ENCODE data around the gene SLC10A3. TPM values are rescaled to one million over a fixed set of nuclear protein-coding genes. Genes with fewer than 3 reads are reported as not detected.

SLC10A3 gene
- total and polyA plus RNA-seq, 2 of the 8 experiments (the other 6 are each of a cell fraction or from before 2014, with no cell fraction given) = 6.8 to 9.5 TPM

DNA sequence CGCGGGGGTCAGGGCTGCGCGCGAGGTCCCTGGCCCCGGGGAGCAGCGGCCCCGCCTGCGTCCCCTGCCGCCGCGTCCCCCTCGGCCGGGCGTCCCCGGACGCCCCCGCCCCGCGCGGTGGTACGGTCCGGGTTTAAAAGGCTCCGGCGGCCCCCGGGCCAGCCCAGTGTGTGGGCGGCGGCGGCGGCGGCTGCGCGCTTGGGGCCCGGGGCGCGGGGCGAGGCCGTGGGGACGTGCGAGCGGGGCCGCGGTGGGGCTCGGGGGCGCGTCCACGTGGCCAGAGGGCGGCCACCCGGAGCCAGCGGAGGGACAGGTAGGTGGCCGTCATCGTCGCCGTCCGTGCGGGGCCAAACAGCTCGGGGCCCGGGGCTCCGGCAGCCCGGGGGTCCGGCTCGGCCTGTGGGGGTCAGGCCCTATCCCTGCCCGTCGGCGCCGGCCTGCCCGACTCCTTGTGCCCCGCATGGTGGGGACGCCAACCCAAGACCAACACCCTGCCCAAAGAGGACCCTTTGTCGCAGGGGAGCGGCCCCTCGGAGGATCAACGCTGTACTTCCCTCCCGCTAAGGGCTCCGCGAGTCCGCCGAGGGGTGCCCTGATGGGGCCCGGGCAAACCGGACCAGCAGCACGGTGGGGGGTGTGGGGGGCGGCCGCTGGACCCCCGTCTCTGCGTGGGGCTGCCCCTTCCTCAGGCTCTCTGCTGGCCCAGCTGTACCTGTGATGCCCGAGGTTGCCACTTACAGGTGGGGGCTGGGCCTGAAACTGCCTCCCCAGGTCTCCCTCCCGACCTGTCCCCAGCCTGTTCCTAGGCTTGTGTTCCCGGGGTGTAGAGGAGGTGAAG lies 32.1 kb downstream of the SLC10A3 start, which contains the start of gene PLXNA3:
TSS of gene PLXNA3 (plus strand) at position 166 of the 838 bp plus-strand sequence. CDS start 1,903 bp downstream, outside the sequence.
- H4K20me1 ChIP-seq (replicated peaks in 1 of 2; ENCODE audit: control insufficient read depth in 1 of 2, insufficient read depth in 2 of 2, low read length in 2 of 2) = no peaks in the 10 kb centered on the region
- no peak within 1 kb of the TSS for H3K14ac ChIP-seq (ENCODE audit: insufficient read length)
- FAIRE-seq (no peak), DNase-seq (ENCODE audit: low read depth in 1 of 2, low spot score in 2 of 2) (peak in 1 of 2 experiments; percentile 62)
- no peaks in the 10 kb centered on the region for H3K9me3 ChIP-seq (ENCODE audit: insufficient read depth in 2 of 2, low read depth in 1 of 2, low read length in 1 of 2)
- no peak within 1 kb of the TSS for H3K27ac ChIP-seq (ENCODE audit: low read depth, low read length)
- H3K27me3 ChIP-seq (replicated peaks in 1 of 4; ENCODE audit: control insufficient read depth in 3 of 4, extremely low read depth in 1 of 4, insufficient read depth in 3 of 4, low read length in 3 of 4) = peaks cover 0 to 3% (median 0%) of the 10 kb centered on the region in 4 experiments; a peak in 1 of 7 replicates
- no peak within 1 kb of the TSS; the same call in 1 of the 2 replicates for H3K18ac ChIP-seq (ENCODE audit: extremely low read depth, low read length)
- H3K4me1 ChIP-seq (replicated peaks in 1 of 4; ENCODE audit: control insufficient read depth in 3 of 4, insufficient read depth in 4 of 4, low read length in 3 of 4) = peaks cover 0 to 2% (median 0%) of the 10 kb centered on the region in 4 experiments; a peak in 2 of 7 replicates
- H3K79me1 ChIP-seq (ENCODE audit: low read depth, low read length) = no peaks in the 10 kb centered on the region
- H4K91ac ChIP-seq (replicated peaks; ENCODE audit: insufficient read length, low read length) = no peak within 1 kb of the TSS
- no peaks in the 10 kb centered on the region for H3K79me2 ChIP-seq (ENCODE audit: control insufficient read depth in 1 of 2, insufficient read depth in 2 of 2, low read length in 2 of 2)
- H4K8ac ChIP-seq (ENCODE audit: extremely low read depth, insufficient read depth, low read length) = peak within 1 kb of the TSS; percentile 79; the same call in 1 of the 2 replicates
- H3K4me3 ChIP-seq (ENCODE audit: extremely low read depth in 1 of 4, insufficient read depth in 2 of 4, low read depth in 3 of 4, low read length in 4 of 4) = peak within 1 kb of the TSS; percentile 47 to 71 (median 58)
- CTCF ChIA-PET (ENCODE audit: partially characterized antibody) = interaction anchor here (1.3 to 2.3 kb wide), 2 partner anchors 14 to 26 kb away, joined by 3 to 11 read pairs; no protein-coding TSS in a partner anchor
- no peak within 1 kb of the TSS for H4K5ac ChIP-seq (ENCODE audit: insufficient read length, low read depth, low read length)
- H3K4me2 ChIP-seq (ENCODE audit: insufficient read depth in 1 of 2, low read depth in 2 of 2, low read length in 2 of 2) = peak within 1 kb of the TSS; percentile 71 to 77
- no peak within 1 kb of the TSS for H2BK120ac ChIP-seq (replicated peaks; ENCODE audit: low read depth, low read length)
- WGBS, 2 experiments (ENCODE audit: extremely low coverage in 1 of 2, insufficient coverage in 1 of 2, insufficient read length in 1 of 2, insufficient replicate concordance in 2 of 2, low coverage in 1 of 2, low lambda C conversion rate in 2 of 2, missing lambda C conversion rate in 1 of 2) = 12% methylated on average over 3 of the region's 88 CpGs; no CpG with 5 or more reads in 1 of the 2 experiments
- no peak within 1 kb of the TSS for H3K4ac ChIP-seq (replicated peaks; ENCODE audit: insufficient read length, low read depth, low read length)
- H2BK12ac ChIP-seq (ENCODE audit: low read depth, low read length) = no peak within 1 kb of the TSS
- peaks cover 0 to 4% (median 0%) of the 10 kb centered on the region in 4 experiments; a peak in 4 of 8 replicates for H3K36me3 ChIP-seq (ENCODE audit: control insufficient read depth in 2 of 4, insufficient read depth in 4 of 4, low read length in 3 of 4)
- H2BK5ac ChIP-seq (ENCODE audit: low read depth, low read length) = no peak within 1 kb of the TSS
- H2BK20ac ChIP-seq (ENCODE audit: low read length) = no peak within 1 kb of the TSS
- no peak within 1 kb of the TSS for H3K56ac ChIP-seq (replicated peaks; ENCODE audit: insufficient read length, low read depth, low read length)
- H2BK15ac ChIP-seq (ENCODE audit: low read length) = no peak within 1 kb of the TSS
- H3K23me2 ChIP-seq (ENCODE audit: low read depth, low read length) = no peaks in the 10 kb centered on the region; the same call in 1 of the 2 replicates
- no peak within 1 kb of the TSS for H2AFZ ChIP-seq (ENCODE audit: low read length)
- no peak within 1 kb of the TSS for H3K23ac ChIP-seq (ENCODE audit: insufficient read length)
- no peak within 1 kb of the TSS for H2AK5ac ChIP-seq (ENCODE audit: low read depth, low read length)
- peak within 1 kb of the TSS in 3 of 4 experiments; percentile 13 to 69 (median 43) for H3K9ac ChIP-seq (replicated peaks in 1 of 4; ENCODE audit: extremely low read depth in 1 of 4, low read depth in 3 of 4, low read length in 3 of 4)
- POLR2A ChIA-PET (ENCODE audit: partially characterized antibody) = interaction anchor here (0.8 to 2.8 kb wide), 13 partner anchors 9 to 87 kb away, joined by 3 to 14 read pairs (median 4); partner anchors contain the start of genes RPL10 and UBL4A
- TF ChIP-seq, protein P1, sequence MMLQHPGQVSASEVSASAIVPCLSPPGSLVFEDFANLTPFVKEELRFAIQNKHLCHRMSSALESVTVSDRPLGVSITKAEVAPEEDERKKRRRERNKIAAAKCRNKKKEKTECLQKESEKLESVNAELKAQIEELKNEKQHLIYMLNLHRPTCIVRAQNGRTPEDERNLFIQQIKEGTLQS (IDR thresholded peaks at IDR 0.05; ENCODE audit: insufficient read depth, low read depth, low read length) = no peak
- TF ChIP-seq SP4 (IDR thresholded peaks at IDR 0.05; ENCODE audit: low read length) (no peak), CBX5 (IDR thresholded peaks at IDR 0.05; ENCODE audit: low read depth, low read length) (no peak), JUND (IDR thresholded peaks at IDR 0.05; ENCODE audit: low read length) (0 out of 2 replicates have a peak, but pooled peaks have one; percentile 30), TBP (IDR thresholded peaks at IDR 0.05; ENCODE audit: low read depth, low read length) (peak; percentile 71; the same call in 1 of the 2 replicates), BACH1 (IDR thresholded peaks at IDR 0.05; ENCODE audit: low read length) (no peak), RBBP5 (IDR thresholded peaks at IDR 0.05; ENCODE audit: borderline replicate concordance, low read depth, low read length) (no peak), TAF1 (IDR thresholded peaks at IDR 0.05; ENCODE audit: low read depth, low read length) (peak; percentile 79), CEBPB (IDR thresholded peaks at IDR 0.05; ENCODE audit: low read depth, low read length) (no peak), CTBP2 (IDR thresholded peaks at IDR 0.05; ENCODE audit: borderline replicate concordance, insufficient read depth, insufficient read length, low read length) (no peak)

Measured in H1 (cell line).